BJ (cell line): ENCODE results near the gene PLA2G5. TPM values are rescaled to one million over a fixed set of nuclear protein-coding genes. Genes with fewer than 3 reads are reported as not detected.
"Not testable (repeated sequence)": the region's sequence is repeated elsewhere in the genome, so short reads cannot be mapped to it uniquely, and the experiment has no call there.

Experiments
- CTCF ChIA-PET: fragments of 350-600 bp; formaldehyde crosslinking; extraction: SDS; loops from one replicate; lab custom pipeline; 2021; ENCODE audit warnings: antibody characterized with exemption, inconsistent platforms; lab: Yijun Ruan, JAX
- POLR2A ChIA-PET: fragments of 300-600 bp; sonication (Branson Sonifier 250); formaldehyde crosslinking; extraction: SDS; loops from one replicate; lab custom pipeline; 2021; ENCODE audit warnings: antibody characterized with exemption; lab: Charles Lee
- DNase-seq: peaks from one replicate; pipeline ENCODE4 v3.0.0-alpha.2; 2011; ENCODE audit warnings: low read depth
- H3K27me3 ChIP-seq: 2 replicates; pipeline ENCODE4 v1.6.0; 2011; ENCODE audit warnings: low read length; ENCODE audit not compliant: control insufficient read depth, insufficient read depth
- H3K36me3 ChIP-seq: 2 replicates; pipeline ENCODE4 v1.5.1; 2011; ENCODE audit warnings: low read length; ENCODE audit not compliant: control insufficient read depth, insufficient read depth
- H3K4me3 ChIP-seq: 2 replicates; pipeline ENCODE4 v1.5.1; 2011; ENCODE audit warnings: low read depth, mild to moderate bottlenecking, control low read depth, low read length
- polyA minus RNA-seq: library from RNA; depleted of rRNA, polyadenylated mRNA; stranded (reverse); fragments of >200 nt; gene quantifications from 2 replicates; pipeline ENCODE4 v1.2.3, GENCODE V29; 2011; rRNA and poly(A)+ RNA removed
- polyA plus RNA-seq: library from polyadenylated mRNA; depleted of rRNA; stranded (reverse); fragments of >200 nt; gene quantifications from 2 replicates; pipeline ENCODE4 v1.2.3, GENCODE V29; 2011; rRNA removed
- TF ChIP-seq, protein P1 (sequence below): IDR thresholded peaks from 2 replicates; pipeline ENCODE4 v1.5.1; 2011; ENCODE audit warnings: low read depth, mild to moderate bottlenecking, control low read depth, inconsistent platforms, low read length, moderate library complexity; ENCODE audit not compliant: insufficient read depth

The PLA2G5 gene
- polyA plus RNA-seq (not detected in 2 replicates), polyA minus RNA-seq (not detected in 2 replicates)

- TF ChIP-seq, protein P1, sequence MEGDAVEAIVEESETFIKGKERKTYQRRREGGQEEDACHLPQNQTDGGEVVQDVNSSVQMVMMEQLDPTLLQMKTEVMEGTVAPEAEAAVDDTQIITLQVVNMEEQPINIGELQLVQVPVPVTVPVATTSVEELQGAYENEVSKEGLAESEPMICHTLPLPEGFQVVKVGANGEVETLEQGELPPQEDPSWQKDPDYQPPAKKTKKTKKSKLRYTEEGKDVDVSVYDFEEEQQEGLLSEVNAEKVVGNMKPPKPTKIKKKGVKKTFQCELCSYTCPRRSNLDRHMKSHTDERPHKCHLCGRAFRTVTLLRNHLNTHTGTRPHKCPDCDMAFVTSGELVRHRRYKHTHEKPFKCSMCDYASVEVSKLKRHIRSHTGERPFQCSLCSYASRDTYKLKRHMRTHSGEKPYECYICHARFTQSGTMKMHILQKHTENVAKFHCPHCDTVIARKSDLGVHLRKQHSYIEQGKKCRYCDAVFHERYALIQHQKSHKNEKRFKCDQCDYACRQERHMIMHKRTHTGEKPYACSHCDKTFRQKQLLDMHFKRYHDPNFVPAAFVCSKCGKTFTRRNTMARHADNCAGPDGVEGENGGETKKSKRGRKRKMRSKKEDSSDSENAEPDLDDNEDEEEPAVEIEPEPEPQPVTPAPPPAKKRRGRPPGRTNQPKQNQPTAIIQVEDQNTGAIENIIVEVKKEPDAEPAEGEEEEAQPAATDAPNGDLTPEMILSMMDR, result no peak
- ChIA-PET POLR2A (no interaction called here), CTCF (no interaction called here)
- DNase-seq, result no peak
- Histone ChIP-seq H3K27me3 (no peaks in the 10 kb centered on the region; the same call in 1 of the 2 replicates), H3K36me3 (no peaks in the 10 kb centered on the region), H3K4me3 (no peak within 1 kb of the TSS)
These were observed at the start of gene PLA2G5 for GRCh38 chr1:20069874-20070273. TSS of gene PLA2G5 (plus strand) at chr1:20070194. CDS start at chr1:20084831, 14,637 bp downstream.

- no peak for DNase-seq
- Histone ChIP-seq H3K36me3 (no peaks in the 10 kb centered on the region), H3K27me3 (peaks cover 2% of the 10 kb centered on the region; the same call in 1 of the 2 replicates), H3K4me3 (no peak overlapping the region)
- ChIA-PET POLR2A (no interaction called here), CTCF (no interaction called here)
- TF ChIP-seq, protein P1, result no peak
These were observed 41.9 kb upstream of the PLA2G5 start for GRCh38 chr1:20028125-20028524.

DNA sequence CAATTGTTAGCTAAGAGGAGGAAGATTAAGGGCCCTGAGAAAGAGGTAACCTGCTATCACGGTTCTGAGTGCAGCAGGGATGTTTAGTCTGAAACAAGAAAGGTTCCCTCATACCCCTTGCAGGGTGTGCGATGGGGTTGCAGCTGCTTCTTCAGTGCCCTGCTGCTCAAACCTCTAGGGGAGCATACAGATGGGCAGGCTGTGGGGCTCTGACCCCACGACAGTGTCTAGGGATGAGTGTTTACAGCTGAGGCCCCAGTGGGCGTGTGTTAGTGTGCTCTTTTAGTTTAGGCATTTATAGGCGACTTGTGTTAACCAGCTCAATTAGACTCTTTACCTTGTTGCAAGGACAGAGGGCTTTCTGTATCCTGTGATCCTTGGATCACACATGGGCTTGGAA lies 41.3 kb upstream of the PLA2G5 start:
- H3K4me3 ChIP-seq, result no peak overlapping the region
- DNase-seq, result no peak
- peaks cover 2% of the 10 kb centered on the region; the same call in 1 of the 2 replicates for H3K27me3 ChIP-seq
- ChIA-PET CTCF (no interaction called here), POLR2A (no interaction called here)
- TF ChIP-seq, protein P1, result no peak
- no peaks in the 10 kb centered on the region for H3K36me3 ChIP-seq

DNA sequence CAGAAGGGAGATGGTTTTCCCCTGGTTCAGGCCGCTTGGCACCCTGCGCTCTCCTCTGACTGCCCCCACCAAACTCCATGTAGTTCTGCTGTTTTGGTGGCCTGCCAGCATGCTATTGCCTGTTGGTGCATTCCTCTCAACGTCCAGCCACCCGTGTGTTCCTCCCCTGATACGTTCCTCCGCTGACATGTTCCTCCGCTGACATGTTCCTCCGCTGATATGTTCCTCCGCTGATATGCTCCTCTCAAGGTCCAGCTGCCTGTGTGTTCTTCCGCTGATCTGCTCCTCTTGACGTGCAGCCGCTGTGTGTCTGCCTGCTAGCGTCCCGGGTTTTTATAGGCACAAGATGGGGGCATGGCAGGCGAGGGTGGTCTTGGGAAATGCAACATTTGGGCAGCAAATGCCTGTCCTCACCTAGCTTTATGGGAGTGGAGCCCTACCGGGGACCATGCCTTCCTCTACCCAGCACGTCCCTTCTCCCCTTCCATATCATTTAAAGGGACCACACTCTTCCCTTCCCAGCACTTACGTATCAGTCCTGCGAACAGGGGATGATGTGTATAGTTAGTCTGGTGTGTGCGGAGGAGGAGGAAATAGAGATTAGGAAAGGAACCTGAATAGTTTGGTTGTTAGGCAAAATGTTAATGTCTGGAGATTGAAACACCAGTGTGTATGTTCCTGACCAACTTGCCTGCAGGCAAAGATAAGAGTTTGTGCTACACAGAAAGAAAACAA lies 40.6 kb upstream of the PLA2G5 start:
- DNase-seq, result no peak
- POLR2A ChIA-PET, result no interaction called here
- H3K36me3 ChIP-seq, result no peaks in the 10 kb centered on the region
- CTCF ChIA-PET, result no interaction called here
- TF ChIP-seq, protein P1, result no peak
- peaks cover 2% of the 10 kb centered on the region; the same call in 1 of the 2 replicates for H3K27me3 ChIP-seq
- H3K4me3 ChIP-seq, result no peak overlapping the region

- H3K36me3 ChIP-seq, DNase-seq, H3K4me3 ChIP-seq, POLR2A ChIA-PET, H3K27me3 ChIP-seq, CTCF ChIA-PET: not testable (repeated sequence)
These were observed 39.4 kb upstream of the PLA2G5 start for GRCh38 chr1:20030436-20031151.
